NCI-H748 treated with DMSO at 0.1 percent for 48 hours (cell line): Measurements from ENCODE around the gene FAM25A.
"Not testable (repeated sequence)": the region's sequence is repeated elsewhere in the genome, so short reads cannot be mapped to it uniquely, and the experiment has no call there.

Source experiments
- DNase-seq: peaks from one replicate; lab custom pipeline; 2025; lab: John Stamatoyannopoulos, UW

The FAM25A gene

GRCh38 chr10:87013528-87013927 lies 6.6 kb upstream of the FAM25A start:
- DNase-seq = not testable (repeated sequence)

DNA sequence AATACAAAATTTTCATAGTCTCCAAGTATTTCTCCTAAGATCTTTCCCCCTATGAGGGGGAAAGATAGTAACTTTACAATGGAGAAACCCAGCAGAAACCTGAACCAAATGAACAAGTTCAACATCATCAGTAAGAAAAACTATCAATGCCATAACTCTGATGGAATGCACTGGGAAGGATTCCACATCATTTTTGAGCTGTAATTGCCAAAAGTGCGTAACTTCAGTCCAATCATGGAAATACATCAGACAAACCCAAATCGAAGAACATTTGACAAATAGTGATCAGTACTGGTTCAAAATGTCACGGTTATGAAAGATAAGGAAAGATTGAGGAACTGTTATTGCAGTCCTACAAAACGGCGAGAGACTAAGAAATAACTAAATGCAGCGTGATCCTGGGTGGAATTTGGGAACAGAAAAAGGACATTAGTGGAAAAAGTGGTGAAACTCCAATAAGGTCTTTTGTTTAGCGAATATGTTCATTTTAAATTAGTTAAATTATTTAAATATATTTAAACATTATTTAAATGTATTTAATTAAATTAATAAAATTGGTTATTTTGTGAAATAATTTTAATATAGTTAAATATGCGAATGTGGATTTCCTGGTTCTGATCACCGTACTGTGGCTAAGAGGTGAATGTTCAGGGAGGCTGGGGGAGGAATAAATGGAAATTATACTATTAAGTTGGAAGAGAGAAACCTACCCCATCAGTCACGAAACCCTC lies 4.9 kb upstream of the FAM25A start:
- DNase-seq = not testable (repeated sequence)

DNA sequence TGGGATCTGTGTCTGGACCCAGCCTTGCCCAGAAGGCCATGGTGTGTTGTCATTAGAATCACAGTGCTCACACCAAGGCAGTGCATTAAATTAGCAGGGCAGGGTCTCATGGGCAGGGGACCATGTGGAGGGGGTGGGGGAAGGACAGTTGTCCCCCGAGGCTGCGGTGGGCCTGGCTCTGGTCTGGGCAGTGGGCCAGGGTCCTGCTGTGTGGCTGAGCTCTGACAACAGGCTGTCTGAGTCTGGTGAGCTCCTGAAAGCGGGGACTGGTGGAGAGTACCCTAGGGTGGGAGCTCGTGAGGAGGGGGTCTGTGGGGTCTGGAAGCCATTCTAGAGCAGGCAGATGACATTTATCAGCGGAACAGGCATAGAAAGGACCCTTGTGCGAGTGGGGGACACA lies 2.0 kb upstream of the FAM25A start:
- not testable (repeated sequence) for DNase-seq

DNA sequence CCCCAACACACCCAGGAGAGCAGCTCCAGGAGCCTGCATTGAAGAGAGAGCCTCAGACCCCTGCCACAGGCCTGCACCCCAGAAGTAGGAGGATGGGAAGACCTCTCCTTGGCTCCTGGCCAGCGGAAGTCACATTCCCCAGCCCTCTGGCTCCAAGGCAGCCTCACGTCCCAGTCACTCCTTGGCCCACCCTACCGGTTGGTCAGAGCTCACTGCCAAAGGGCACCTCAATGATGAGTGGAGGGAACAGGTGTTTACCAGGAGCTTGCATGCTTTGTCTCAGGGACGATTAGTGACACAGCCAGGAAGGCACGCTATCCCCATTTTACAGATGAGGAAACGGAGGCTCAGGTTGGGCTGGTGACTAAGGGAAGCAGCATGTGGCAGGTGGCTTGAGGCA lies 1.0 kb upstream of the FAM25A start:
- not testable (repeated sequence) for DNase-seq

- not testable (repeated sequence) for DNase-seq
These were observed 590 bp upstream of the FAM25A start for GRCh38 chr10:87019504-87019903.

- not testable (repeated sequence) for DNase-seq
These were observed 5.3 kb downstream of the FAM25A start for GRCh38 chr10:87025285-87025958.

- not testable (repeated sequence) for DNase-seq
These were observed 6.8 kb downstream of the FAM25A start for GRCh38 chr10:87026747-87027508.

DNA sequence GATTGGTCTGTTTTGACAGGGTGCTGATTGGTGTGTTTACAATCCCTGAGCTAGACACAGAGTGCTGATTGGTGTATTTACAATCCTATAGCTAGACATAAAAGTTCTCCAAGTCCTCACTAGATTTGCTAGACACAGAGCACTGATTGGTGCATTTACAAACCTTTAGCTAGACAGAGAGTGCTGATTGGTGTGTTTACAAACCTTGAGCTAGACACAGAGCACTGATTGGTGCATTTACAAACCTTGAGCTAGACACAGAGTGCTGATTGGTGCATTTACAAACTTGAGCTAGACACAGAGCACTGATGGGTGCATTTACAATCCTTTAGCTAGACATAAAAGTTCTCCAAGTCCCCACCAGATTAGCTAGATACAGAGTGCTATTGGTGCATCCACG lies 10.3 kb downstream of the FAM25A start:
- DNase-seq = not testable (repeated sequence)

DNA sequence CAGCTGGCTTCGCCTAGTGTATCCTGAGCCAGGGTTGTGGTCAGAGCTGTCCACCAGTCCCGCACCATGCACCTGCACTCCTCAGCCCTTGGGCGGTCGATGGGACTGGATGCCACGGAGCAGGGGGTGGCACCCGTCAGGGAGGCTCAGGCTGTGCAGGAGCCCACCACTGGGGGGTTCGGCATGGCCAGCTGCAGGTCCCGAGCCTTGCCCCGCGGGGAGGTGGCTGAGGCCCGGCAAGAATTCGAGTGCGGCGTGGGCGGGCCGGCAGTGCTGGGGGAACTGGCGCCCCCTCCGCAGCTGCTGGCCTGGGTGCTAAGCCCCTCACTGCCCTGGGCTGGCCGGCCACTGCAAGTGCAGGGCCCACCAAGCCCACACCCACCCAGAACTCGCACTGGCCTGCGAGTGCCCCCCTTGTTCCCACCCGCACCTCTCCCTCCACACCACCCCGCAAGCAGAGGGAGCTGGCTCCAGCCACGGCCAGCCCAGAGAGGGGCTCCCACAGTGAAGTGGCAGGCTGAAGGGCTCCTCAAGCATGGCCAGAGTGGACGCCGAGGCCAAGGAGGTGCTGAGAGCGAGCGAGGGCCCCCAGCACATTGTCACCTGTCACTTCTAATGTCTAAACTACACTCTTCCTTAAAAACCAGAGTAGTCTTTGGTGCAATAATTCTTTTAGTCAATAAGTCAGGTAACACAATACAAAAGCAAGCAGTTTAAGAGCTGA lies 11.0 kb downstream of the FAM25A start:
- DNase-seq = no peak

GRCh38 chr10:87036623-87037022 lies 16.5 kb downstream of the FAM25A start:
- DNase-seq = no peak

GRCh38 chr10:87038286-87038717 lies 18.2 kb downstream of the FAM25A start:
- DNase-seq = no peak

DNA sequence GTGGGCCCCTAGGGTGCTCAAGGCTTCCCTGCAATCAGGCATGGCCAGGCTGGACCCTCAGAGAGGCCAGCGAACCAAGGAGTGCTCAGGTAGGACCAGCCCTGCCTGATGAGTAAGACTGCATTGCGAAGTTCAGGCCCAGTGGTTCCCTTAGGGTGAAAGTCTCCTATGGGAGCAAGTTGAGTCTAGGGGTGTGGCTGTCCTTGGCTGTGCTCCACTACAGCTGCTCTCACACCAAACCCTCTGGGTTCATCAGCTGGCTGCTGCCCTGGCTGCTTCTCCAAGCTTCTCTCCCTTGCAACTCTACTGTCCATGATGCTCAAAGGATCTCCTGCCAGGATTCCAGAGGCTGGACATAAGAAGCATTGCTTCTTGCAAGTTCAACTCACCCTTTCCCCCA lies 18.7 kb downstream of the FAM25A start:
- no peak for DNase-seq

- not testable (repeated sequence) for DNase-seq
These were observed 23.5 kb downstream of the FAM25A start for GRCh38 chr10:87043579-87043978.

DNA sequence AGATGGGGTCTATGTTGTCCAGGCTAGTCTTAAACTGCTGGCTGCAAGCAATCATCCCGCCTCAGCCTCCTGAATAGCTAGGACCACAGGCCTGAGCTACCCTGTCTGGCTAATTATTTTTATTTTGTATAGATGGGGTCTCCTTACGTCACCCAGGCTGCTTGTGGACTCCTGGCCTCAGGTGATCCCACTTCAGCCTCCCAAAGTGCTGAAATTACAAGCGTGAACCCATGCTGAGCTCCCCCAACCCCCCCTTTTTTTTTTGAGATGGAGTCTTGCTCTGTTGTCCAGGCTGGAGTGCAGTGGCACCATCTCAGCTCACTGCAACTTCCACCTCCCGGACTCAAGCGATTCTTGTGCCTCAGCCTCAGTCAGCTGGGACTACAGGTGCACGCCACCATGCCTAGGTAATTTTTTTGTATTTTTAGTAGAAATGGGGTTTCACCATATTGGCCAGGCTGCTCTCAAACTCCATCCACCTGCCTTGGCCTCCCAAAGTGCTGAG lies 25.4 kb downstream of the FAM25A start:
- no peak for DNase-seq

- no peak for DNase-seq
These were observed 33.0 kb downstream of the FAM25A start for GRCh38 chr10:87053111-87053510.

DNA sequence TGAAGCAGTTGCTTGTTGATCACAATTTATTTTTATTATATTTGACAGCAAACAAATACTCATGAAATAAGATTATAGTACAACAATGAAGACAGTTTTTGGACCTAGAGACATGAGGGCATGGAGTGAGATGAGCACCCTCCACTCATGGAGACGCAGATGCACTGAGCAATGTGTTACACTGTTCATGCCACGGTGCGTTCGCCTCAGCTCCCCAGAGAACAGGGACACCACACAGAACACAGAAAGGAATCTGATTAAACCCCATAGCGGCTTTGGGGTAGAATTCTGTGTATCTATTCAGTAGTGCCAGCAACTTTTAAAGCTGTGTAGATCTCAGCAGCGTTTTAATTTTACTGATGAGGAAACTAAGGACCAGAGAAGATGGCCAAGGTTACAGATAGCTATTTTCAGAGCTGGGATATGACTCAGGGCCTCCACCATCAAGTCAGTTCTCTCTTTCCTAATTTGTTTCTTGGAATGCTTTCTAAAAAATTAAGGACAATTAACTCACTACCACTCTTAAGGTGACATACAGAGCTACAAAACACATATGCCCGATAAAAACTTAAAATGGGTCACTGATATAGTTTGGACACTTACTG lies 33.6 kb downstream of the FAM25A start:
- no peak for DNase-seq

GRCh38 chr10:87054373-87055295 lies 34.5 kb downstream of the FAM25A start:
- no peak for DNase-seq

DNA sequence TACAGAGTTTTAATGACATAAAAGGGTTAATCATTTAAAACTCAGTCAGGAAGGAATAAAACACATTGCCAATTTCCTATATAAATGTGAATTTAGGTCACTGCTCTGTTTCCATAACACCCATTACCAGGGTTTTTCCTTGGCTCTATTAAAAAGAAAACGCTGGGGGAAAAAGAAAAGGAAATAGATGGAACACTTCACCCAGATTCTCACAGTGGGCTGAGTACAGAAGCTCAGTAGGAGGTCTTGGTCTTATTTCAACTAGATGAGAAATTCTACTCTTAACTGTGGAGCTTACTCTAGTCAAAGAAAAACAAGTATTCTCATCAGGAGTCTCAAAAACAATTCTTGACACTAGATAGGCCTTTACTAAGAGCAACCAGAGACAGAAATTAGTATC lies 38.1 kb downstream of the FAM25A start:
- DNase-seq = no peak

DNA sequence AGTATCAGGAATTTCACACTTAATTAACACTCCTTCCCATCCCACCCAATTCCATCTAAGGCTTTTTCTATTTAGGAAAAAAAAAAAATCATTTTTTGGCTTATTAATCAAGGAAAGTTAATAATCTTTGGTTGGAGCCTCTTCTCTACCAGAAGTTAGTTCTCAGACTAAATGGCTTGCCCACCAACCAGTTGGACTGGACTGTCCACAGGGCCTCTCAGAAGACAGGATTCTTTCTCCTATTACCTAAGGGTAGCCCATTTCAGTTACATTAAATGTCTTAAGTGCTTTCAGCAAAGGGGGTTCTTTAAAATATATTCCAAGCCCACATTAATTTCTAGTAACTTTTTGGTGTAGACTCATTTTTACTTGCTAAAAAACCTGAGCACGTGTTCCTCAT lies 39.3 kb downstream of the FAM25A start:
- no peak for DNase-seq

DNA sequence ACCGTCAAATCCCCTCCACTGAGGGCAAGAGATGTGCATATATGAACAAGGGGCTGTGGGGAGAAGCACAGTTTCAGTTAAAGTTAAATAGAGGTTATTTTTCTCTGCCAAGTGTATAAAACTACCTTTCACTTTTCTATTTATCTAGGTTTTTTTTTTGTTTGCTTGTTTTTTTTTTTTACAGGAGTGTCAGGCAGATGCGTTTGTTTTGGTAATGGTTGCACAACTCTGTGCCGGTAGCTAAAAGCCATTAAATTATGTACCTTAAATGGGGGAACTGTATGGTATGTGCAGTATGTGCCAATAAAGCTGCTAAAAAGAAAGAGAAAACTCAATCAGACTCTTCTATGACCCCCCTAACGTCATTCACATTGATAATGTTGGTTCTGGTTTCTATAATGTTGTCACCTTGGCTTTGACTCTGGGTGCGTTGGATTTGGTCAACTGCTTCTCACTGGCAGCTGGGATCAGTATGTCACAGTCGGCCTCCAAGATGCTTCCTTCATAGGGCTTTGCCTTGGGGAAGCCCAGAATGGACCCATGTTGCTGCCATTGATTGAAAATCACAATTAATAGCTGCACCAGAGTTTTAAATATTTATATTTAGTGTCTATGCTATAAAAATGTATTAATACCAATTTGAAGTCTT lies 40.3 kb downstream of the FAM25A start:
- no peak for DNase-seq
